Measurements from ENCODE around the gene LSP1.

Gene LSP1

DNA sequence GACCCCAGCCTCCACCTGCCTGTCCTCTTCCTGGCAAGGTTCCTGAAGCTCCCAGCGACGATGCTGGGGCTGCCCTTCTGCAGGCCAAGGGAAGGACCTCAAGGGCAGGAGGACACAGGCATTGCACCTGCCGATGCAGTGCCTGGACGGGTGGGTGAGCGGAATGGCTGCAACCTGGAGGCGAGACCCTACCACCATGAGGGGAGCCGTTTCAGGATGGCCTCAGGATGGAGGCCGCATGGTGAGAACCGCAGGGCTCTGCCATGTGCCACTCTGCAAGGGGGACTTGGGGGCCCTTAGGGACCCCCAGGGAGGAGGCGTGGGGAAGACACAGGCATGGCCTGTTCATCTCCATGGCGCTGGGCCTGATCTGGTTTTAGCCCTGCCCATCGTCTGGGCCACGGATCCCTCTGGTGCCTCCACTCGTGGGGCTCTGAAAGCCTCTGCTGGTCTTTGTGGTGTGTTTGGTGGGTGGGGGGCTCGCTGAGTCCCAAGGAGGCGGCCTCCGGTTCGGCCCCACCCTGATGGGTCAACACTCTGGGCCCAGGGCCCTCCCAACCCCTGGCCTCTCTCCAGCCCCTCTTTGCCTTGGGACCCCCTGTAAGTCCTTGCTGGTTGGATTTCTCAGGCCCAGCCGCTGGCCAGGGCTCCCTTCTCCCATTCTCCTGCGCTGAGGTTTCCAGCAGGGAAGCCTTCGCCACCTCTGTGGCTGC, 1.3 kb upstream of the LSP1 start:
- no peak for DNase-seq

GRCh38 chr11:1852271-1852876, 510 bp upstream of the LSP1 start:
- no peak for DNase-seq

DNA sequence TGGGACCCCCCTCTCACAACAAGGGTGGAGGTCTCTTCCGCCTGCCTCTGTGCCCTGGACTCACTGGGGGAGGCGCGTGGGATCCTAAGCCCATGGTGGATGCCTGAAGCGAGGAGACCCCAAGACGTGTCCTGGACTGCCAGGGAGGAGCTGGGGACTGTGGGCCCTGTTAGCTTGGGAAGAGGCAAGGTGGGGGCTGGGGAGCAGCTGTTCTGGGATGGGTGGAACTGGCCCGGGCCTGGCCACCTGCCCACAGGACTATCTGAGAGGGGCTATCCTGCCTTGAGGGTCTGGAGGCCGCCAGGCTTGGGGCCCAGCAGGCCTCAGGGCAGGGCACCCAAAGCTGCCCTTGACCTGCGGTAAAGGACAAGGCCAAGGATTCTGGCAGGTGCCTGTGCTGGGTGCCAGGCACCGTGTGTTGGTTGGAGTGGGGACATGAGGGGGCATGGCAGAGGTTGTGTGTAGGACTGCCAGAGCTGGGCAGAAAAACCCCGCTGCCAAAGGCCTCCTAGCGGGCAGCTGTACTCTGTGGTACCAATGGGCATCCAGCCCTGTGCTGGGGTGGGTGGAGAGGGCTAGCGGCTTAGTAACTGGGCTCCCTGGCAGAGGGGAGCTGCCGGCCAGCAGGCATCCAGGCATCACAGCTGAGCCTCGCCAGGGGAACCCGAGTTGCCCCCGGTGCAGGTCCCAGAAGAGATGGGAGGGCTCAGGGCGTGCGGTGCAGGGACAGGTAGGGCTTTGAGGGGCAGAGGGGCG, 670 bp downstream of the LSP1 start:
- DNase-seq = no peak

DNA sequence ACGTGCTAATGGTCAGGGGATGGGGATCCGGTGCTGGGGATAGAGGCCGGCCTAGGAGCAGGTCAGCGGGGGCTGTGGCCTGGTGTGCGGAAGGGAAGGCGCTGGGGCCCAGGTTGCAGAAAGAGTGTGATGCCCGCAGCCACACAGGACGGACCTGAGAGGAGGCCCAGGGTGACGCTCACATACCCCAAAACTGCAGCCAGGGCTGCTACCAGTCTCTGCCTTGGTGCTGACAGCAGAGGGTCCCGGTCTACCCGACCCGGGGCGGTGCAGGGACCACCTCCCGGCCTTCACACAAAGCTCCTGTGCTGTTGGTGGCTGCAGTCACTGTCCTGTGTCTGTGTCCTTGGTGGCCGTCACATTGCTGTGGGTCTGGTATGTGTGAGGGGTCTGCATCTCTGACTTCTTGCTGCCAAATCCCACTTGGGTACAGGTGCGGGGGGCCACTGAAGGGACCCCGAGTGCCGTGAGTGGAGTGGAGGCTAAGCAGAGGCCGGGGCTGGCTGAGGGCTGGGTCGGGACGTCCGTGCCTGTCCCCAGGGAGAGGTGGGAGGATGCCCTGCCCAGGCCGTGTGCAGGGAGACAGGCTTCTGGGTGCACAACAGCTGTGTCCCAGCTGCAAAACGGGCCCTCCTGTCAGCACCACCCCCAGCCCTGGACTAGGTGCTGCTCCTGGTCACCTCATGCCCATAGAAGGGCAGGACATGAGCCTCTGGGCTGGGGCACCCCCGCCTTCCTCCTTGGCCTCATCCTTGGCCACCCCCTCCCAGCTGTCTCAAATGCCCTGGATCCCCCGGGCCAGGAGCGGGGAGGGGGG, 1.5 kb downstream of the LSP1 start:
- DNase-seq = no peak

- no peak for DNase-seq
Measured at GRCh38 chr11:1854949-1855885, 2.3 kb downstream of the LSP1 start.

GRCh38 chr11:1855886-1856265, 3.0 kb downstream of the LSP1 start:
- no peak for DNase-seq

DNA sequence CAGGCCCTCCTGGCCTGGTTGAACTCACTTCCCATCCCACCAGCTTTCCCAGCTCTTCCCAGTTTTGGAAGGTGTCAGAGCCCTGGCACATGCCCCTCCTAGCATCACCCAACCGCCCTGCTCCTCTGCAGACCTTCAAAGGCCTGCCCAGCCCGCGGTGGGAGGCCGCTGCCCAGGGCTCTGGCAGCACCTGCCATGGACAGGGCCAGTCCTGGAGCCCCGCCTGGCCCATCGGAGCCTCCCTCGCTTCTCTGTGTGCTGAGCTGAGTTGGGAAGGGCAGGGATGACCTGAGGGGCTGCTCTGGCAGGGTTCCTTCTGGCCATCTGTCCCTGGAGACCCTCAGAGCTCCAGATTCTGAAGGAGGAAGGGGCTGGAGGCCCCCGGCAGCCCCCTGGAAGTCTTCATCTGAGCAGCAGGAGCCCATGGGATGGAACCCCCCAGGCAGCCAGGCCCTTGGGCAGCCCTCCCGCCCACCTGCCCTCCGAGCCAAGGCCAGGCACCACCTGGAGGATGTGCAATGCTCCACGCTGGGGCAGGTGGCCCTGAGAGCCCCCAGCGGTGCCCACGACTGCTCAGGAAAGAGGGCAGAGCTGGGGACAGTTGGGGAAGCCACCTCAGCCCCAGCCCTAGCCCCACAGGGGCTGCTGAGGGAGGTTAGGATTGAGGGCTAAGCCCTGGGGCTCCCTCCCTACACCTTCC, 3.6 kb downstream of the LSP1 start:
- DNase-seq = no peak

DNA sequence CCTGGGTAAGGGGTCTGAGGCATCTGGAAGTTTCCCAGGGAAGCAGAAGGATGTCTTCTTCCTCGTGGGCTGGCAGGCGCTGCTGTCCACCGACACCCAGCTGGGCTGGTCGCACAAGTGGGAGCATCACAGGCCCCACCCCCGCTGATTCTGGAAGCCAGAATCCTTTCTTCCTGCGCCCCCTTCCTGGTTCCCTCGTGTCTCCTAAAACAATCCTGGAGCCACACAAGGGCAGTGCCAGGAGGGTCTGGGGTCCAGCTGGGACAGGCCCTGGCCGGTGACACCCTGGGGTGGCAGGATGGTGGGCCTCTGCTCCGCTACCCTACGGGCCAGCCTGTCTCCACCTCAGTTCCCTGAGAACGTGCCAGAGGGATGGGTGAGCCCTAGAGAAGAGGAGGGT, 4.2 kb downstream of the LSP1 start:
- no peak for DNase-seq

- no peak for DNase-seq
Measured at GRCh38 chr11:1858154-1858553, 5.3 kb downstream of the LSP1 start.

- DNase-seq = no peak
Measured at GRCh38 chr11:1858576-1858975, 5.7 kb downstream of the LSP1 start.

GRCh38 chr11:1859004-1859403, 6.1 kb downstream of the LSP1 start:
- DNase-seq = no peak

DNA sequence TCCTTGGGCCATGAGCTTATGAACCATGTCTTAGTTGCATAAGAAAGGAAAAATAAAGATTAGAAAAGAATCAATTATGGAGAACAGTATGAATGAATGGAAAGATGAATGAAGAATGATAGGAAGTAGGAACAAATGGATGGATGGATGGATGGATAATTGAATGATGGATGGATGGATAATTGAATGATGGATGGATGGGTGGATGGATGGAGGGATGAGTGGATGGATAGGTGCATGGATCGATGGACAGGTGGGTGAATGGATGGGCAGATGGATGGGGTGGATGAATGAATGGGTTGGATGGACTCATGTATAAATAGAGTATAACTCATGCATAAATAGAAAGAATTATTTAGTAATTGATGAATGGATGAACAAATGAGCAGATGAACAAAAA, 7.2 kb downstream of the LSP1 start:
- no peak for DNase-seq

DNA sequence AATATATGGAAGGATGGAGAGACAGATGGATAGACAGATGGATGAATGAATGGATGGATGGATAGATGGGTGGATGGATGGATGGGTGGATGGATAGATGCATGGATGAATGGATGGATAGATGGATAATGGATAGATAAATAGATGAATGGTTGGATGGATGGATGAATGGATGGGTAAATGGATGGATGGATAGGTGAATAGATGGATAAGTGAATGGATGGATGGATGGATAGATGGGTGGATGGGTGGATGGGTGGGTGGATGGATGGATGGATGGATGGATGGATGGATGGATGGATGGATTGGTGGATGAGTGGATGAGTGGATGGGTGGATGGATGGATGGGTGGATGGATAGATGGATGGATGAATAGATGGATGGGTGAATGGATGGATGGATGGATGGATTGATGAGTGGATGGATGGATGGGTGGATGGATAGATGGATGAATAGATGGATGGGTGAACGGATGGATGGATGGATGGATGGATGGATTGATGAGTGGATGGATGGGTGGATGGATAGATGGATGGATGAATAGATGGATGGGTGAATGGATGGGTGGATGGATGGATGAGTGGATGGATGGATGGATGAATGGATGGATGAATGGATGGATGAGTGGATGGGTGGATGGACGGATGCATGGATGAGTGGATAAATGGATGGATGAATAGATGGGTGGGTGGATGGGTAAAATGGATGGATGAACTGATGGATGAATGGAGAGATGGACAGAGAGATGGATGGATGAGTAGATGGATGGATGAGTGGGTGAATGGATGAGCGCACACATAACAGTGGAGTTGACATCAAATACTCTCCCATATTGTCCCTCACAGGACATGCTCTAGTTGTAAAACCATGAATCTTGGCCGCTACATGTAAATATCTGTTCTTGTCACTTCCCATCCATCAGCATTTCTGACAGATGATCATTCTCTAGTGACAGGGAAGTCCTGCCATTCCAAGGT, 8.8 kb downstream of the LSP1 start:
- no peak for DNase-seq

DNA sequence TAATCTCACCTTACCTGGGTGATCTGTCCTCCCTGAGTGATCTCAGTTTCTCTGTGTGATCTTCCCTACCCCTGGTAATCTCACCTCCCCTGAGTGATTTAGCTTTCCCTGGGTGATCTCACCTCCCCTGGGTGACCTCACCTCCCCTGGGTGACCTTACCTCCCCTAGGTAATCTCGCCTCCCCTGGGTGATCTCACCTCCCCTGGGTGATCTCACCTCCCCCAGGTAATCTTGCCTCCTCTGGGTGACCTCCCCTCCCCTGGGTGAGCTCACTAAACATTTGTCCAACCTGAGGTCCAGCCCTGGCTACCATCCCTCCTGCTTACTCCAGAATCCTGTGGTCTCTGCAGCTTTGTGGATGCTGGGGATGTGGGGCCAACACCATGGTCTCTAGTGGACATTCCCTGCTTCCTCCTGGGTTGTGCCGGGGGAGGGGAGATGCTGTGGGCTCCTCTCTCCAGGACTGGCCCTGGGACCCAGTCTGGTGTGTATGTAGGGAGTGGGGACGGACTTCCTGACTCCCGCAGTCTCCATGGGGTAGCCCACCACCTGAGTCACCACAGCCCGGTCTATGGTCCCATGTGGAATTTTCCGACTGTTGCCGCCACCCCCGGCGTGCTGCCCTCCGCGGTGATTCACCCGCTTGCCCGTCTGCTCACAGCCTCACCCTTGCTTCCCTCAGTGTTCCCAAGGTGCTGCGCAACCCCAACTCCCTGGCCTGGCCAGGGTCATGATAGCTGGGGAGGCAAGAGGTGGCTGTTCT, 9.9 kb downstream of the LSP1 start:
- DNase-seq = no peak

DNA sequence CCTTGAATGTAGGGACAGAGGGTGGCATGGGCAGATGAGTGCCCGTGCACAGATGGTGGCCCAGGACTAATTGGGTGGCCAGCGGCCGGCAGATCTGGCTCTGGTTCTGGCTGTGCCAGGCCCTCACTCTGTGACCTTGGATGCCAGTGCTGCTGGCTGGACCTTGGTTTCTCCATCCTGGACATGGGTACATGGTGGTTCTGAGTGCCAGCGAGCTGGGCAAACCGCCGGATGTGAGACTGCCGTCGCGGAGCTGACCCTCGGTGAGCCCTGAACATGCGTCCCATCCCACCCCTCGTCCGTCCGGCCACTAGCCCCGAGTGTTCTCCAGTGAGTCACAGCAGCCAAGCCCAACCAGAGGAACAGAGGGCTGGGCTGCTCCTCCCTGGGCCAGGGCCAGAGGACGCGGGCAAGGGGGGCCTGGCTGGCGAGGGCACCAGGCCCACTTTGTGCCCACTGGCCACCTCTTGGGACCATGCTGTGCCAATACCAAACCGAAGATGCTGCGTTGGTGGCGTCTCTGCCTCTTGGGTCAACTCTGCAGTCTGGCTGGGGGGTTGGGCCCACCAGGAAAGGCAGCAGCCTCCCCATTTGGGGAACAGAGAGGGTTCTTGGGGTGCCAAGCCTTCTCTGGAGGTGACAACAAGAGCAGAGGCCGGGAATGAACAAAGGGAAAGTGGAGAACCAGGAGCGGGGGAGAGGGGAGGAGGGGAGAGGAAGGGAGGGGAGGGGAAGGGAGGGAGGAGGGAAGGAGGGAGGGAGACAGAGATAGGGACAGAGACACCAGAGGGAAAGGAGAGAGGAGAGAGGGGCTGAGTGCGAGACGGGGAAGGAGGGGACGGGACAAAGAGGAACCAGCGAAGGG, 10.7 kb downstream of the LSP1 start:
- DNase-seq = no peak

DNA sequence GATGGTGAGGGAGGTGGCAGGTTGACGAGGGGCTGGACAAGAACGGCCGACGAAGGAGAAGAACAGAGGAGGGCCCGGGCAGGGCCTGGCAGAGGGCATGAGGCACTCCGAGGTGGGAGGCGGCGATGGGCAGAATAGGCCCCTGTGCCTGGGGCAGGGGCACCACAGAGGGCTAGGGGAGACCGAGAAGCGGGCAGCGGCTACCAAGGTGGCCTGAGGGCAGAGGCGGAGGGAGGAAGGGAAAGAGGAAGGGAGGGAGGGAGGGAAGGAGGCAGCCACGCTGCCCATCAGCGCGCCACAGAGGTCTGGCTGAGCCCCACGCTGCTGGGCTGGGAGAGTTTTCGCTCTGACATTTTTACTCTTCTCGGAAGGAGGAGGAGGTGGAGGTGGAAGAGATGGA, 11.3 kb downstream of the LSP1 start:
- no peak for DNase-seq

- DNase-seq = no peak
Measured at GRCh38 chr11:1864831-1865665, 12.2 kb downstream of the LSP1 start.

GRCh38 chr11:1866226-1866625, 13.3 kb downstream of the LSP1 start:
- no peak for DNase-seq
